ENCODE measurements around the gene TANC1.
A peak's percentile ranks its signal among the peaks of the same experiment; 100 is the strongest.

DNA sequence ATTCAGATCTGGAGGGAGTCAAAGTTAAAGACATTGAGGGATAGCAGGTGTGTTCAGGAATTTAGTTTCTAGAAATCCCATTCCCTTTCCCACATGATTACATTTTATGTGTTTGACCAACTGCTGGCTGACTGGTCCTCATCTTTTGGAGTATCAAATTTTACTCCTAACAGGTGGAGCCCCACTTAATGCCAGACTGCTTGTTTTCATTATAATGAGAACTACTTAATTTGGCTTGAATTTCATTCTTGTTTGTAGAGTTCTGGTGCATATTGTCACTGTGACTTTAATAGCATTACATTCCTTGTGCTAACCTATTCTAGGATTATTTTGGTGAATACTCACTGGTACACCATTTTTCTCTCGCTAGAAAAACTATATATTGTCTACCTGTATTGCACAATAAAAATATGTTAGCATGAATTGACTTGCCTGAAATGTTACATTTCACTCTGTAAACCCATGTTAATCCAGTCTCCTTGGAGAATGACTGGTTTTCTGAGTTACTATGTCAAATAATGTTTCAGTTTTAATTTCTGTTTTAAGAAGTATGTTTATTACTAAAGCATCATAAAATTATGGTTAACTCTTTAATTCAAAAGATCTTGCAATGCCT, 98.2 kb downstream of the TANC1 start:
- TF ChIP-seq POLR2A (IDR thresholded peaks at IDR 0.05) (no peak), POLR2AphosphoS5 (IDR thresholded peaks at IDR 0.05; ENCODE audit: insufficient read depth in 1 of 2, low read depth in 1 of 2) (peak in 1 of 2 donors; percentile 53)
- TF ChIP-seq, protein P1, sequence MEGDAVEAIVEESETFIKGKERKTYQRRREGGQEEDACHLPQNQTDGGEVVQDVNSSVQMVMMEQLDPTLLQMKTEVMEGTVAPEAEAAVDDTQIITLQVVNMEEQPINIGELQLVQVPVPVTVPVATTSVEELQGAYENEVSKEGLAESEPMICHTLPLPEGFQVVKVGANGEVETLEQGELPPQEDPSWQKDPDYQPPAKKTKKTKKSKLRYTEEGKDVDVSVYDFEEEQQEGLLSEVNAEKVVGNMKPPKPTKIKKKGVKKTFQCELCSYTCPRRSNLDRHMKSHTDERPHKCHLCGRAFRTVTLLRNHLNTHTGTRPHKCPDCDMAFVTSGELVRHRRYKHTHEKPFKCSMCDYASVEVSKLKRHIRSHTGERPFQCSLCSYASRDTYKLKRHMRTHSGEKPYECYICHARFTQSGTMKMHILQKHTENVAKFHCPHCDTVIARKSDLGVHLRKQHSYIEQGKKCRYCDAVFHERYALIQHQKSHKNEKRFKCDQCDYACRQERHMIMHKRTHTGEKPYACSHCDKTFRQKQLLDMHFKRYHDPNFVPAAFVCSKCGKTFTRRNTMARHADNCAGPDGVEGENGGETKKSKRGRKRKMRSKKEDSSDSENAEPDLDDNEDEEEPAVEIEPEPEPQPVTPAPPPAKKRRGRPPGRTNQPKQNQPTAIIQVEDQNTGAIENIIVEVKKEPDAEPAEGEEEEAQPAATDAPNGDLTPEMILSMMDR (IDR thresholded peaks at IDR 0.05) = no peak

Data from vagina (tissue), 2 donors.